Neural cell (in vitro differentiated cells): Measurements from ENCODE around the gene CEACAM8.

Experiments used
- CTCF ChIP-seq: fragments of 450-650 bp; IDR thresholded peaks from 2 replicates; pipeline ENCODE4 v1.5.1; 2014; ENCODE audit warnings: antibody characterized with exemption, mild to moderate bottlenecking, moderate library complexity; ENCODE audit not compliant: poor library complexity, severe bottlenecking
- EP300 ChIP-seq: fragments of 450-650 bp; conservative IDR thresholded peaks from 2 replicates; pipeline ENCODE4 v1.6.1; 2014; ENCODE audit warnings: antibody characterized with exemption, mild to moderate bottlenecking, moderate library complexity; ENCODE audit not compliant: poor library complexity, severe bottlenecking
- POLR2AphosphoS5 ChIP-seq: IDR thresholded peaks from 2 replicates; pipeline ENCODE4 v1.6.1; 2012

- no peak for TF ChIP-seq CTCF
- no peak for TF ChIP-seq EP300
- TF ChIP-seq POLR2AphosphoS5: no peak
Observed at GRCh38 chr19:42554046-42554575, 40.6 kb downstream of the CEACAM8 start.
